HEK293 (cell line): ENCODE data around the gene HK3.
A peak's percentile ranks its signal among the peaks of the same experiment; 100 is the strongest.

ENCODE experiments used
- CTCF ChIA-PET: fragments of 350-600 bp; formaldehyde crosslinking; extraction: SDS; loops from one replicate; lab custom pipeline; 2021; ENCODE audit warnings: antibody characterized with exemption; lab: Yijun Ruan, JAX
- POLR2A ChIA-PET: fragments of 300-600 bp; formaldehyde crosslinking; extraction: SDS; loops from one replicate; lab custom pipeline; 2020; ENCODE audit warnings: antibody characterized with exemption, inconsistent platforms; lab: Yijun Ruan, JAX
- H3K27ac ChIP-seq: fragments of 200-500 bp; sonication (Bioruptor generic); 2 replicates; pipeline ENCODE4 v1.5.1; 2014; ENCODE audit warnings: low read depth, low read length, control low read depth, inconsistent platforms; ENCODE audit errors: extremely low read depth
- H3K36me3 ChIP-seq, 2 experiments: fragments of 200-500 bp in 1 of 2; sonication (Bioruptor generic) in 1 of 2; 1 replicate in 1 of 2; 2 replicates in 1 of 2; pipeline ENCODE4 v1.5.1; 2014 to 2017; ENCODE audit warnings: inconsistent platforms in 2 of 2, low read length in 2 of 2; ENCODE audit not compliant: control insufficient read depth in 2 of 2, insufficient read depth in 1 of 2
- H3K4me1 ChIP-seq: fragments of 200-500 bp; sonication (Bioruptor generic); 2 replicates; pipeline ENCODE4 v1.5.1; 2014; ENCODE audit warnings: mild to moderate bottlenecking, low read length, inconsistent platforms; ENCODE audit not compliant: control insufficient read depth, insufficient read depth
- H3K4me3 ChIP-seq: 2 replicates; pipeline ENCODE4 v1.5.1; 2011; ENCODE audit warnings: low read depth, mild to moderate bottlenecking, control low read depth, low read length, moderate library complexity
- H3K9me3 ChIP-seq: fragments of 200-500 bp; sonication (Bioruptor generic); 2 replicates; pipeline ENCODE4 v1.5.1; 2014; ENCODE audit warnings: low read depth, low read length, inconsistent platforms; ENCODE audit not compliant: control insufficient read depth, insufficient read depth
- EGR2 ChIP-seq: fragments of 450-650 bp; formaldehyde crosslinking; IDR thresholded peaks from 2 replicates; pipeline ENCODE4 v1.5.1; 2016; ENCODE audit warnings: low read depth, missing biosample characterization, missing genetic modification characterization
- FEZF1 ChIP-seq: fragments of 450-650 bp; formaldehyde crosslinking; IDR thresholded peaks from 2 replicates; pipeline ENCODE4 v1.5.1; 2016; ENCODE audit warnings: missing biosample characterization, missing genetic modification characterization
- KLF1 ChIP-seq: fragments of 450-650 bp; formaldehyde crosslinking; IDR thresholded peaks from 2 replicates; pipeline ENCODE4 v1.5.1; 2016; ENCODE audit warnings: missing biosample characterization, missing genetic modification characterization
- SCRT2 ChIP-seq: fragments of 450-650 bp; formaldehyde crosslinking; IDR thresholded peaks from 2 replicates; pipeline ENCODE4 v1.5.1; 2016; ENCODE audit warnings: missing biosample characterization, missing genetic modification characterization
- SP2 ChIP-seq: fragments of 450-650 bp; formaldehyde crosslinking; IDR thresholded peaks from 2 replicates; pipeline ENCODE4 v1.5.1; 2016; ENCODE audit warnings: missing biosample characterization, missing genetic modification characterization
- SP3 ChIP-seq: fragments of 450-650 bp; formaldehyde crosslinking; IDR thresholded peaks from 2 replicates; pipeline ENCODE4 v1.5.1; 2016; ENCODE audit warnings: missing biosample characterization, missing genetic modification characterization
- SP7 ChIP-seq: fragments of 450-650 bp; formaldehyde crosslinking; IDR thresholded peaks from 2 replicates; pipeline ENCODE4 v1.5.1; 2016; ENCODE audit warnings: missing biosample characterization, missing genetic modification characterization
- WT1 ChIP-seq: fragments of 450-650 bp; formaldehyde crosslinking; IDR thresholded peaks from 2 replicates; pipeline ENCODE4 v1.5.1; 2016; ENCODE audit warnings: missing biosample characterization, missing genetic modification characterization
- YY1 ChIP-seq: fragments of 450-650 bp; formaldehyde crosslinking; IDR thresholded peaks from 2 replicates; pipeline ENCODE4 v1.5.1; 2018; ENCODE audit warnings: missing biosample characterization, missing genetic modification characterization
- ZBTB17 ChIP-seq: fragments of 450-650 bp; formaldehyde crosslinking; IDR thresholded peaks from 2 replicates; pipeline ENCODE4 v1.5.1; 2016; ENCODE audit warnings: missing biosample characterization, missing genetic modification characterization
- ZFHX2 ChIP-seq: fragments of 450-650 bp; formaldehyde crosslinking; conservative IDR thresholded peaks from 2 replicates; pipeline ENCODE4 v1.5.1; 2016; ENCODE audit warnings: missing biosample characterization, missing genetic modification characterization
- ZFP69B ChIP-seq: fragments of 450-650 bp; formaldehyde crosslinking; IDR thresholded peaks from 2 replicates; pipeline ENCODE4 v1.5.1; 2016; ENCODE audit warnings: missing biosample characterization, missing genetic modification characterization
- ZNF335 ChIP-seq: fragments of 450-650 bp; formaldehyde crosslinking; conservative IDR thresholded peaks from 2 replicates; pipeline ENCODE4 v1.5.1; 2016; ENCODE audit warnings: missing biosample characterization, missing genetic modification characterization
- ZNF366 ChIP-seq: fragments of 450-650 bp; formaldehyde crosslinking; conservative IDR thresholded peaks from 2 replicates; pipeline ENCODE4 v1.5.1; 2016; ENCODE audit warnings: missing biosample characterization, missing genetic modification characterization
- ZNF473 ChIP-seq: fragments of 450-650 bp; formaldehyde crosslinking; IDR thresholded peaks from 2 replicates; pipeline ENCODE4 v1.5.1; 2017; ENCODE audit warnings: missing biosample characterization, missing genetic modification characterization
- ZNF529 ChIP-seq: fragments of 450-650 bp; formaldehyde crosslinking; IDR thresholded peaks from 2 replicates; pipeline ENCODE4 v1.5.1; 2017; ENCODE audit warnings: missing genetic modification characterization, missing biosample characterization; ENCODE audit not compliant: insufficient replicate concordance
- ZNF600 ChIP-seq: fragments of 450-650 bp; formaldehyde crosslinking; IDR thresholded peaks from 2 replicates; pipeline ENCODE4 v1.5.1; 2016; ENCODE audit warnings: missing biosample characterization, missing genetic modification characterization
- ZNF658 ChIP-seq: fragments of 450-650 bp; formaldehyde crosslinking; IDR thresholded peaks from 2 replicates; pipeline ENCODE4; 2016; ENCODE audit warnings: missing biosample characterization, missing genetic modification characterization
- ZNF664 ChIP-seq: fragments of 450-650 bp; formaldehyde crosslinking; IDR thresholded peaks from 2 replicates; pipeline ENCODE4 v1.5.1; 2016; ENCODE audit warnings: missing biosample characterization, missing genetic modification characterization
- ZSCAN23 ChIP-seq: fragments of 450-650 bp; formaldehyde crosslinking; IDR thresholded peaks from 2 replicates; pipeline ENCODE4 v1.5.1; 2016; ENCODE audit warnings: missing biosample characterization, missing genetic modification characterization
- TF ChIP-seq, protein P1 (sequence below): fragments of 450-650 bp; formaldehyde crosslinking; IDR thresholded peaks from 2 replicates; pipeline ENCODE4 v1.5.1; 2016; ENCODE audit warnings: missing biosample characterization, missing genetic modification characterization
- TF ChIP-seq, protein P2 (sequence below): fragments of 450-650 bp; formaldehyde crosslinking; IDR thresholded peaks from 2 replicates; pipeline ENCODE4 v1.5.1; 2016; ENCODE audit warnings: missing biosample characterization, missing genetic modification characterization
- TF ChIP-seq, protein P3 (sequence below): fragments of 450-650 bp; formaldehyde crosslinking; IDR thresholded peaks from 2 replicates; pipeline ENCODE4 v1.5.1; 2017; ENCODE audit warnings: missing biosample characterization, missing genetic modification characterization
- TF ChIP-seq, protein P4 (sequence below): fragments of 450-650 bp; formaldehyde crosslinking; IDR thresholded peaks from 2 replicates; pipeline ENCODE4 v1.5.1; 2016; ENCODE audit warnings: missing biosample characterization, missing genetic modification characterization

The HK3 gene

DNA sequence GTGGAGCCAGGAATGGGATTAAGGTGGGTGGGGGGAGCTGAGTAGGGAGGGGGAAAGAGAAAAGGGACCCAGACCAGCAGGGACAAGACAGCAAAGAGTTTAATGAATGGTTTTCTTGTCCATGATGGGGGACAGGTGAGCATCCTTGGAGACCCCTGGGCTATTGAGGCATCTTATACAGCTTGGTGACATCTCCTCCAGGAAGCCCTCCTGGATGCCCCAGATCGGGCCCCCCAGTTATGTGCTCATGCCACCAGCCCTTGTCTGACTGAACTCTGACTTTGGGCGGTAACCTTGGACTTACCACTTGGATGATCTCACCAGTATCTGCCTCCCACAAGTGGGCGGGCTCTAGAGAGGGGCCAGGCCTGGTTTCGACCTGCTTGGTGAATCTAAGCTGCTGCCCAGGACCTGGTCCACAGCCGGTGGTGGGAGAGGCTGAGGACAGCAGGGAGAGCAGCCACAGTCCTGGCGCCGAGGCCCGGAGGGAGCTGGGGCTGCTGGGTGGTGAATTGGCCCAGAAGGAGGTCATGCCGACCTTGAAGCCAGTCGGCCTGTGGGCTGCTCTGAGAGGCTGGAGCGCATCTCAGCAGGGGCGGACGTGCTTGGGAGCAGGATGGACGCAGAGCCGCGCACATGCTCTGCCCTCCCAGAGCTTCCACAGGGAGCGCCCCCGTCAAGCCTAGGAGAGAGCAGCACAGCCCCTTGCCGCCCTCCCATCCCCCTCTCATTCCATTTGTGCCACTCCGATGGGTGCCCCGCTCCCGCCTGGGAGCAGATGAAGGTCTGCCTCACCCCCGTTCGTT, 52.6 kb downstream of the HK3 start:
- ChIA-PET POLR2A (no interaction called here), CTCF (interaction anchor here (0.9 to 3.1 kb wide), 2 partner anchors 11 to 186 kb away, joined by 3 to 16 read pairs; no protein-coding TSS in a partner anchor)

DNA sequence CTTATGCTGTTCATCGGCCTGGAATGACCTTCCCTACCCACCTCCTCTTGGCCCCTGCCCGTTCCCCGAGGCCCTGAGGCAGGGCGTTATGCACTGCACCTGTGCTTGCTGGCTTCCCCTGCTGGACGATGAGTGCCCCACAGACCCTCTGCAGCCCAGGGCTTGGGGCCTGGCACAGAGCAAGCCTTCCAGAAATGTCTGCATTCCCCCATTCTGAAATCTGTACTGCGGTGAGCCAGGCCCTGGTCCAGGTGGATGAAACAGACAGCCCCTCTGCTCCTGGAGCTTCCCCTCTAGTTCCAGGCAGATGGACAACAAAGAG, 53.8 kb downstream of the HK3 start:
- ChIA-PET POLR2A (interaction anchor here (0.9 kb wide), 1 partner anchor 19 kb away, joined by 3 read pairs; no protein-coding TSS in a partner anchor), CTCF (interaction anchor here (0.9 to 3.1 kb wide), 2 partner anchors 12 to 185 kb away, joined by 3 to 16 read pairs; no protein-coding TSS in a partner anchor)
- TF ChIP-seq ZNF335 (tag by site-specific recombination) (peak; percentile 16; the same call in 1 of the 2 replicates), WT1 (tag by site-specific recombination) (no peak), ZNF664 (tag by site-specific recombination) (no peak), ZNF473 (tag by site-specific recombination) (no peak), ZBTB17 (tag by site-specific recombination) (0 out of 2 replicates have a peak, but pooled peaks have one; percentile 16), ZNF600 (peak; percentile 6; the same call in 1 of the 2 replicates), ZFP69B (tag by site-specific recombination) (no peak), EGR2 (tag by site-specific recombination) (peak; percentile 2; the same call in 1 of the 2 replicates), SP7 (tag by site-specific recombination) (peak; percentile 63; the same call in 1 of the 2 replicates), ZNF366 (tag by site-specific recombination) (0 out of 2 replicates have a peak, but pooled peaks have one; percentile 8)
- TF ChIP-seq, protein P1, sequence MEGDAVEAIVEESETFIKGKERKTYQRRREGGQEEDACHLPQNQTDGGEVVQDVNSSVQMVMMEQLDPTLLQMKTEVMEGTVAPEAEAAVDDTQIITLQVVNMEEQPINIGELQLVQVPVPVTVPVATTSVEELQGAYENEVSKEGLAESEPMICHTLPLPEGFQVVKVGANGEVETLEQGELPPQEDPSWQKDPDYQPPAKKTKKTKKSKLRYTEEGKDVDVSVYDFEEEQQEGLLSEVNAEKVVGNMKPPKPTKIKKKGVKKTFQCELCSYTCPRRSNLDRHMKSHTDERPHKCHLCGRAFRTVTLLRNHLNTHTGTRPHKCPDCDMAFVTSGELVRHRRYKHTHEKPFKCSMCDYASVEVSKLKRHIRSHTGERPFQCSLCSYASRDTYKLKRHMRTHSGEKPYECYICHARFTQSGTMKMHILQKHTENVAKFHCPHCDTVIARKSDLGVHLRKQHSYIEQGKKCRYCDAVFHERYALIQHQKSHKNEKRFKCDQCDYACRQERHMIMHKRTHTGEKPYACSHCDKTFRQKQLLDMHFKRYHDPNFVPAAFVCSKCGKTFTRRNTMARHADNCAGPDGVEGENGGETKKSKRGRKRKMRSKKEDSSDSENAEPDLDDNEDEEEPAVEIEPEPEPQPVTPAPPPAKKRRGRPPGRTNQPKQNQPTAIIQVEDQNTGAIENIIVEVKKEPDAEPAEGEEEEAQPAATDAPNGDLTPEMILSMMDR = 0 out of 2 replicates have a peak, but pooled peaks have one; percentile 43
- Histone ChIP-seq H3K4me1 (peaks cover 7% of the 10 kb centered on the region), H3K36me3 (no peaks in the 10 kb centered on the region), H3K27ac (no peak overlapping the region; the same call in 1 of the 2 replicates), H3K4me3 (no peak overlapping the region; the same call in 1 of the 2 replicates), H3K9me3 (no peaks in the 10 kb centered on the region)

More for the DNA sequence above, 52.6 kb downstream of the HK3 start:
- H3K9me3 ChIP-seq = no peaks in the 10 kb centered on the region
- H3K36me3 ChIP-seq = no peaks in the 10 kb centered on the region
- no peak overlapping the region for H3K4me3 ChIP-seq
- TF ChIP-seq ZNF658 (tag by site-specific recombination) (no peak), SP2 (tag by site-specific recombination) (peak; percentile 41), SP3 (tag by site-specific recombination) (peak; percentile 60), ZFHX2 (tag by site-specific recombination) (peak; percentile 53), ZNF529 (tag by site-specific recombination) (no peak), SCRT2 (tag by site-specific recombination) (peak; percentile 47; the same call in 1 of the 2 replicates), SP7 (tag by site-specific recombination) (peak; percentile 45; the same call in 1 of the 2 replicates), KLF1 (tag by site-specific recombination) (peak; percentile 12; the same call in 1 of the 2 replicates), ZSCAN23 (tag by site-specific recombination) (no peak), YY1 (tag by site-specific recombination) (no peak), FEZF1 (no peak)
- TF ChIP-seq, protein P2, sequence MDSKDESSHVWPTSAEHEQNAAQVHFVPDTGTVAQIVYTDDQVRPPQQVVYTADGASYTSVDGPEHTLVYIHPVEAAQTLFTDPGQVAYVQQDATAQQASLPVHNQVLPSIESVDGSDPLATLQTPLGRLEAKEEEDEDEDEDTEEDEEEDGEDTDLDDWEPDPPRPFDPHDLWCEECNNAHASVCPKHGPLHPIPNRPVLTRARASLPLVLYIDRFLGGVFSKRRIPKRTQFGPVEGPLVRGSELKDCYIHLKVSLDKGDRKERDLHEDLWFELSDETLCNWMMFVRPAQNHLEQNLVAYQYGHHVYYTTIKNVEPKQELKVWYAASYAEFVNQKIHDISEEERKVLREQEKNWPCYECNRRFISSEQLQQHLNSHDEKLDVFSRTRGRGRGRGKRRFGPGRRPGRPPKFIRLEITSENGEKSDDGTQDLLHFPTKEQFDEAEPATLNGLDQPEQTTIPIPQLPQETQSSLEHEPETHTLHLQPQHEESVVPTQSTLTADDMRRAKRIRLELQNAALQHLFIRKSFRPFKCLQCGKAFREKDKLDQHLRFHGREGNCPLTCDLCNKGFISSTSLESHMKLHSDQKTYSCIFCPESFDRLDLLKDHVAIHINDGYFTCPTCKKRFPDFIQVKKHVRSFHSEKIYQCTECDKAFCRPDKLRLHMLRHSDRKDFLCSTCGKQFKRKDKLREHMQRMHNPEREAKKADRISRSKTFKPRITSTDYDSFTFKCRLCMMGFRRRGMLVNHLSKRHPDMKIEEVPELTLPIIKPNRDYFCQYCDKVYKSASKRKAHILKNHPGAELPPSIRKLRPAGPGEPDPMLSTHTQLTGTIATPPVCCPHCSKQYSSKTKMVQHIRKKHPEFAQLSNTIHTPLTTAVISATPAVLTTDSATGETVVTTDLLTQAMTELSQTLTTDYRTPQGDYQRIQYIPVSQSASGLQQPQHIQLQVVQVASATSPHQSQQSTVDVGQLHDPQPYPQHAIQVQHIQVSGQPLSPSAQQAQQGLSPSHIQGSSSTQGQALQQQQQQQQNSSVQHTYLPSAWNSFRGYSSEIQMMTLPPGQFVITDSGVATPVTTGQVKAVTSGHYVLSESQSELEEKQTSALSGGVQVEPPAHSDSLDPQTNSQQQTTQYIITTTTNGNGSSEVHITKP = no peak
- TF ChIP-seq, protein P3, sequence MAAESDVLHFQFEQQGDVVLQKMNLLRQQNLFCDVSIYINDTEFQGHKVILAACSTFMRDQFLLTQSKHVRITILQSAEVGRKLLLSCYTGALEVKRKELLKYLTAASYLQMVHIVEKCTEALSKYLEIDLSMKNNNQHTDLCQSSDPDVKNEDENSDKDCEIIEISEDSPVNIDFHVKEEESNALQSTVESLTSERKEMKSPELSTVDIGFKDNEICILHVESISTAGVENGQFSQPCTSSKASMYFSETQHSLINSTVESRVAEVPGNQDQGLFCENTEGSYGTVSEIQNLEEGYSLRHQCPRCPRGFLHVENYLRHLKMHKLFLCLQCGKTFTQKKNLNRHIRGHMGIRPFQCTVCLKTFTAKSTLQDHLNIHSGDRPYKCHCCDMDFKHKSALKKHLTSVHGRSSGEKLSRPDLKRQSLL (tag by site-specific recombination) = no peak
- TF ChIP-seq, protein P4, sequence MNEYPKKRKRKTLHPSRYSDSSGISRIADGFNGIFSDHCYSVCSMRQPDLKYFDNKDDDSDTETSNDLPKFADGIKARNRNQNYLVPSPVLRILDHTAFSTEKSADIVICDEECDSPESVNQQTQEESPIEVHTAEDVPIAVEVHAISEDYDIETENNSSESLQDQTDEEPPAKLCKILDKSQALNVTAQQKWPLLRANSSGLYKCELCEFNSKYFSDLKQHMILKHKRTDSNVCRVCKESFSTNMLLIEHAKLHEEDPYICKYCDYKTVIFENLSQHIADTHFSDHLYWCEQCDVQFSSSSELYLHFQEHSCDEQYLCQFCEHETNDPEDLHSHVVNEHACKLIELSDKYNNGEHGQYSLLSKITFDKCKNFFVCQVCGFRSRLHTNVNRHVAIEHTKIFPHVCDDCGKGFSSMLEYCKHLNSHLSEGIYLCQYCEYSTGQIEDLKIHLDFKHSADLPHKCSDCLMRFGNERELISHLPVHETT (tag by site-specific recombination) = no peak
- no peak overlapping the region for H3K27ac ChIP-seq
- peaks cover 7% of the 10 kb centered on the region for H3K4me1 ChIP-seq
